ENCODE measurements around the gene TNS3. TPM values are rescaled to one million over a fixed set of nuclear protein-coding genes. Genes with fewer than 3 reads are reported as not detected.

The TNS3 gene
- total and polyA plus RNA-seq, 2 of the 13 experiments (the other 11 are each of a cell fraction or from before 2014, with no cell fraction given): 52.9 to 55.7 TPM

DNA sequence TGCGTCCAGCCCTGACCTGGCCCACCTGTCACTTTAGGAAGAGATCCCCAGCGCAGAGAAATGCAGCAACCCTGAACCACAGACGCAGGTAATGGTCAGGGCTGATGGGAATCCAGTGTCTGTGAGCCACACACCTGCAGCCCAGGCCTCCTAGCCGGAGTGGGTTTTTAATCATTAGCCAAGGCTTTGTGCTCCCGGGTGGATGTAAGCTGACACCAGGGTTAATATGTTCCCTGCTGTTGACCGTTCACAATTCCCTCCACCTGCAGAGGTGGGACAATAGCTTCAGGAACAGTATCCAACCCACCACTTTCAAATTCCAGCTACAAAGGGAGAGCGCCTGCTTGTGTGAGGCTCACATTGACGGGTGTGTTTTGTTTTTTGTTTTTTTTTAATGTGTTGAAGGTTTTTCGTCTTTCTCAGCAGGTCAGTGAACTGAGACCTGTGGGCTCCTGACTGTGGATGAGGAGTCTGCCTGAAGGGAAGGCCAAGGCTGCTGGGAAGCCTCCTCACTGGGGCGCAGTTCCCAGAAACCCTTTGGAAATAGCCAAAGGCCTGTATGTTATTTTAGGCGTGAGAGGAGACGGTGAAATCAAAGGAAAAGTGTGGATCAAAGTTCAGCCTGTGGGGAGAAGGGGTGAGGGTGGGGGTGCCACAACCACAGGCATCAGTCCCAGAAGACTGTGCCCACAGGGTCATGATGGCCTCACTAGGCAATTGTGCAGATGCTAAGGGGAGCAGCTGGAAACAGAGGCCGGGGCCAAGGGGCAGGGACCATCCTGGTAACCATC, 111.1 kb downstream of the TNS3 start:
- Histone ChIP-seq H3K4me2 (ENCODE audit: low read depth, low read length) (peak overlapping the region; percentile 96), H3K9me3 (ENCODE audit: low read length) (no peaks in the 10 kb centered on the region), H3K27me3 (ENCODE audit: control insufficient read depth in 1 of 2, insufficient read depth in 2 of 2, low read length in 2 of 2) (no peaks in the 10 kb centered on the region), H3K36me3 (replicated peaks in 1 of 2; ENCODE audit: control insufficient read depth in 1 of 2, insufficient read depth in 2 of 2, low read length in 2 of 2) (peaks cover 4 to 21% of the 10 kb centered on the region in 2 experiments; a peak in 3 of 5 replicates), H3K79me2 (ENCODE audit: insufficient read depth, low read length) (peaks cover 75% of the 10 kb centered on the region), H3K9ac (ENCODE audit: insufficient read depth, low read depth, low read length) (peak overlapping the region; percentile 55), H3K27ac (ENCODE audit: extremely low read length, insufficient read depth, low read length) (peak overlapping the region; percentile 82), H3K4me1 (ENCODE audit: insufficient read depth, low read length) (peaks cover 98% of the 10 kb centered on the region), H3K4me3 (replicated peaks in 1 of 3; ENCODE audit: insufficient read depth in 1 of 3, low read depth in 2 of 3, low read length in 3 of 3) (peak overlapping the region; percentile 42 to 75 (median 51)), H2AFZ (ENCODE audit: low read length) (no peak overlapping the region), H4K20me1 (ENCODE audit: insufficient read depth, low read length) (peaks cover 7% of the 10 kb centered on the region)
- ATAC-seq (peak; percentile 82), FAIRE-seq (peak; percentile 98), DNase-seq (ENCODE audit: low spot score) (peak; percentile 95)
- in situ Hi-C loops (cut with HindIII; ENCODE audit: extremely low pct_ligation_motif_present, low pct_unique_long_range_greater_than_20kb): no loop called here
- WGBS (ENCODE audit: low lambda C conversion rate): 1% methylated on average over 12 of the region's 13 CpGs
- TSS peak; percentile 73 for BruUV-seq (replicated peaks)
- intact Hi-C loops (cut with micrococcal nuclease; ENCODE audit: unreplicated experiment): loop anchor here (1.0 to 10.0 kb wide), 5 partner anchors 25 to 314 kb away; no protein-coding TSS in a partner anchor
- ChIA-PET CTCF (ENCODE audit: low intra/inter-chr PET ratio, low total read pairs) (no interaction called here), POLR2A (interaction anchor here (0.8 to 2.1 kb wide), 21 partner anchors 10 to 1582 kb away, joined by 3 to 21 read pairs (median 4); no protein-coding TSS in a partner anchor)
- peak; percentile 64; the same call in 1 of the 2 replicates for TF ChIP-seq HIVEP1 (CRISPR knock-in tag; IDR thresholded peaks at IDR 0.05)
- no peak for TF ChIP-seq SP1 (IDR thresholded peaks at IDR 0.05)
- TF ChIP-seq SP1 (CRISPR knock-in tag; IDR thresholded peaks at IDR 0.05): peak; percentile 11; the same call in 1 of the 2 replicates
- TF ChIP-seq, protein P1, sequence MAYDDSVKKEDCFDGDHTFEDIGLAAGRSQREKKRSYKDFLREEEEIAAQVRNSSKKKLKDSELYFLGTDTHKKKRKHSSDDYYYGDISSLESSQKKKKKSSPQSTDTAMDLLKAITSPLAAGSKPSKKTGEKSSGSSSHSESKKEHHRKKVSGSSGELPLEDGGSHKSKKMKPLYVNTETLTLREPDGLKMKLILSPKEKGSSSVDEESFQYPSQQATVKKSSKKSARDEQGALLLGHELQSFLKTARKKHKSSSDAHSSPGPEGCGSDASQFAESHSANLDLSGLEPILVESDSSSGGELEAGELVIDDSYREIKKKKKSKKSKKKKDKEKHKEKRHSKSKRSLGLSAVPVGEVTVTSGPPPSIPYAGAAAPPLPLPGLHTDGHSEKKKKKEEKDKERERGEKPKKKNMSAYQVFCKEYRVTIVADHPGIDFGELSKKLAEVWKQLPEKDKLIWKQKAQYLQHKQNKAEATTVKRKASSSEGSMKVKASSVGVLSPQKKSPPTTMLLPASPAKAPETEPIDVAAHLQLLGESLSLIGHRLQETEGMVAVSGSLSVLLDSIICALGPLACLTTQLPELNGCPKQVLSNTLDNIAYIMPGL (CRISPR knock-in tag; IDR thresholded peaks at IDR 0.05; ENCODE audit: borderline replicate concordance in 1 of 2, low read depth in 1 of 2): peak in 1 of 2 experiments; percentile 13; a peak in 1 of 4 replicates
- TF ChIP-seq ZNF207 (IDR thresholded peaks at IDR 0.05; ENCODE audit: borderline replicate concordance): no peak
- no peak for TF ChIP-seq ZKSCAN5 (CRISPR knock-in tag; IDR thresholded peaks at IDR 0.05)
- no peak for TF ChIP-seq SRF (IDR thresholded peaks at IDR 0.05; ENCODE audit: low read depth, low read length)
- TF ChIP-seq, protein P2, sequence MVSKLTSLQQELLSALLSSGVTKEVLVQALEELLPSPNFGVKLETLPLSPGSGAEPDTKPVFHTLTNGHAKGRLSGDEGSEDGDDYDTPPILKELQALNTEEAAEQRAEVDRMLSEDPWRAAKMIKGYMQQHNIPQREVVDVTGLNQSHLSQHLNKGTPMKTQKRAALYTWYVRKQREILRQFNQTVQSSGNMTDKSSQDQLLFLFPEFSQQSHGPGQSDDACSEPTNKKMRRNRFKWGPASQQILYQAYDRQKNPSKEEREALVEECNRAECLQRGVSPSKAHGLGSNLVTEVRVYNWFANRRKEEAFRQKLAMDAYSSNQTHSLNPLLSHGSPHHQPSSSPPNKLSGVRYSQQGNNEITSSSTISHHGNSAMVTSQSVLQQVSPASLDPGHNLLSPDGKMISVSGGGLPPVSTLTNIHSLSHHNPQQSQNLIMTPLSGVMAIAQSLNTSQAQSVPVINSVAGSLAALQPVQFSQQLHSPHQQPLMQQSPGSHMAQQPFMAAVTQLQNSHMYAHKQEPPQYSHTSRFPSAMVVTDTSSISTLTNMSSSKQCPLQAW (CRISPR knock-in tag; IDR thresholded peaks at IDR 0.05): peak; percentile 97
- TF ChIP-seq SOX13 (IDR thresholded peaks at IDR 0.05): peak; percentile 65
- TF ChIP-seq SOX13 (CRISPR knock-in tag; conservative IDR thresholded peaks at IDR 0.05 in 1 of 2, IDR thresholded peaks at IDR 0.05 in 1 of 2): peak in 1 of 2 experiments; percentile 93; a peak in 2 of 4 replicates
- TF ChIP-seq MED1 (CRISPR knock-in tag; IDR thresholded peaks at IDR 0.05): peak; percentile 68
- TF ChIP-seq MED13 (CRISPR knock-in tag; IDR thresholded peaks at IDR 0.05): peak; percentile 42; the same call in 1 of the 2 replicates
- TF ChIP-seq JUN (CRISPR knock-in tag; IDR thresholded peaks at IDR 0.05): peak; percentile 26; the same call in 1 of the 2 replicates
- peak; percentile 73 for TF ChIP-seq NR2C2 (CRISPR knock-in tag; IDR thresholded peaks at IDR 0.05; ENCODE audit: borderline replicate concordance)
- TF ChIP-seq SPEN (CRISPR knock-in tag; IDR thresholded peaks at IDR 0.05; ENCODE audit: low read depth): peak; percentile 38
- no peak for TF ChIP-seq ZNF567 (CRISPR knock-in tag; IDR thresholded peaks at IDR 0.05; ENCODE audit: borderline replicate concordance)
- TF ChIP-seq XRCC5 (optimal IDR thresholded peaks at IDR 0.05; ENCODE audit: low read length): peak; percentile 42
- TF ChIP-seq FOXC1 (CRISPR knock-in tag; IDR thresholded peaks at IDR 0.05; ENCODE audit: borderline replicate concordance): peak; percentile 35; the same call in 1 of the 2 replicates
- no peak for TF ChIP-seq NONO (IDR thresholded peaks at IDR 0.05)
- 0 out of 2 replicates have a peak, but pooled peaks have one; percentile 11 for TF ChIP-seq NONO (CRISPR knock-in tag; conservative IDR thresholded peaks at IDR 0.05)
- no peak for TF ChIP-seq CC2D1A (CRISPR knock-in tag; IDR thresholded peaks at IDR 0.05)
- peak; percentile 18; the same call in 1 of the 2 replicates for TF ChIP-seq ZNF891 (CRISPR knock-in tag; IDR thresholded peaks at IDR 0.05)

Measured in HepG2 (cell line).